ENCODE results near the gene ZSWIM2.

Gene ZSWIM2

GRCh38 chr2:186780701-186781316, 68.2 kb downstream of the ZSWIM2 start:
- Histone ChIP-seq H3K9ac (ENCODE audit: low read length) (no peak overlapping the region), H3K23ac (ENCODE audit: low read length in 2 of 2) (no peak overlapping the region), H3K4me1 (ENCODE audit: control insufficient read depth, insufficient read depth, low read depth, low read length) (no peaks in the 10 kb centered on the region), H3K4me2 (ENCODE audit: low read length, poor library complexity, severe bottlenecking) (no peak overlapping the region), H3K9me3 (ENCODE audit: control insufficient read depth, low read length) (peaks cover 28% of the 10 kb centered on the region), H2AK5ac (ENCODE audit: low read length, severe bottlenecking) (no peak overlapping the region), H3K36me3 (ENCODE audit: control insufficient read depth in 1 of 2, insufficient read depth in 2 of 2, low read depth in 1 of 2, low read length in 2 of 2) (no peaks in the 10 kb centered on the region), H4K91ac (ENCODE audit: low read length) (no peak overlapping the region), H3K79me1 (replicated peaks; ENCODE audit: low read length, poor library complexity, severe bottlenecking) (no peaks in the 10 kb centered on the region), H2AFZ (ENCODE audit: low read depth, low read length) (no peak overlapping the region), H2BK5ac (ENCODE audit: low read depth, low read length, poor library complexity, severe bottlenecking) (no peak overlapping the region), H2BK12ac (ENCODE audit: low read length in 2 of 2) (no peak overlapping the region), H3K18ac (ENCODE audit: low read depth in 1 of 2, low read length in 2 of 2) (no peak overlapping the region), H3K27ac (ENCODE audit: low read length, poor library complexity, severe bottlenecking) (no peak overlapping the region), H3K4me3 (ENCODE audit: insufficient read depth in 1 of 2, low read depth in 1 of 2, low read length in 2 of 2) (no peak overlapping the region), H3K27me3 (ENCODE audit: control insufficient read depth in 1 of 2, insufficient read depth in 1 of 2, low read length in 2 of 2) (no peaks in the 10 kb centered on the region), H3K14ac (ENCODE audit: low read length in 2 of 2) (no peak overlapping the region), H2BK15ac (ENCODE audit: low read depth, poor library complexity, severe bottlenecking) (no peak overlapping the region), H2BK120ac (ENCODE audit: low read depth, low read length) (no peak overlapping the region), H4K8ac (ENCODE audit: low read length) (no peak overlapping the region), H3K4ac (ENCODE audit: low read depth in 1 of 2, low read length in 2 of 2) (no peak overlapping the region)
- no peak for DNase-seq
- WGBS = 65% methylated on average over 1 of the region's 4 CpGs

All from mesenchymal stem cell (in vitro differentiated cells and primary cell).